ENCODE data around the gene TCP11L2. TPM values are rescaled to one million over a fixed set of nuclear protein-coding genes. Genes with fewer than 3 reads are reported as not detected.
A peak's percentile ranks its signal among the peaks of the same experiment; 100 is the strongest.

TCP11L2 gene
- total and polyA plus RNA-seq, 2 of the 13 experiments (the other 11 are each of a cell fraction or from before 2014, with no cell fraction given), result 4.6 to 24.1 TPM

GRCh38 chr12:106284358-106285105 is 18.0 kb upstream of the TCP11L2 start (continued):
- TF ChIP-seq, protein P1, sequence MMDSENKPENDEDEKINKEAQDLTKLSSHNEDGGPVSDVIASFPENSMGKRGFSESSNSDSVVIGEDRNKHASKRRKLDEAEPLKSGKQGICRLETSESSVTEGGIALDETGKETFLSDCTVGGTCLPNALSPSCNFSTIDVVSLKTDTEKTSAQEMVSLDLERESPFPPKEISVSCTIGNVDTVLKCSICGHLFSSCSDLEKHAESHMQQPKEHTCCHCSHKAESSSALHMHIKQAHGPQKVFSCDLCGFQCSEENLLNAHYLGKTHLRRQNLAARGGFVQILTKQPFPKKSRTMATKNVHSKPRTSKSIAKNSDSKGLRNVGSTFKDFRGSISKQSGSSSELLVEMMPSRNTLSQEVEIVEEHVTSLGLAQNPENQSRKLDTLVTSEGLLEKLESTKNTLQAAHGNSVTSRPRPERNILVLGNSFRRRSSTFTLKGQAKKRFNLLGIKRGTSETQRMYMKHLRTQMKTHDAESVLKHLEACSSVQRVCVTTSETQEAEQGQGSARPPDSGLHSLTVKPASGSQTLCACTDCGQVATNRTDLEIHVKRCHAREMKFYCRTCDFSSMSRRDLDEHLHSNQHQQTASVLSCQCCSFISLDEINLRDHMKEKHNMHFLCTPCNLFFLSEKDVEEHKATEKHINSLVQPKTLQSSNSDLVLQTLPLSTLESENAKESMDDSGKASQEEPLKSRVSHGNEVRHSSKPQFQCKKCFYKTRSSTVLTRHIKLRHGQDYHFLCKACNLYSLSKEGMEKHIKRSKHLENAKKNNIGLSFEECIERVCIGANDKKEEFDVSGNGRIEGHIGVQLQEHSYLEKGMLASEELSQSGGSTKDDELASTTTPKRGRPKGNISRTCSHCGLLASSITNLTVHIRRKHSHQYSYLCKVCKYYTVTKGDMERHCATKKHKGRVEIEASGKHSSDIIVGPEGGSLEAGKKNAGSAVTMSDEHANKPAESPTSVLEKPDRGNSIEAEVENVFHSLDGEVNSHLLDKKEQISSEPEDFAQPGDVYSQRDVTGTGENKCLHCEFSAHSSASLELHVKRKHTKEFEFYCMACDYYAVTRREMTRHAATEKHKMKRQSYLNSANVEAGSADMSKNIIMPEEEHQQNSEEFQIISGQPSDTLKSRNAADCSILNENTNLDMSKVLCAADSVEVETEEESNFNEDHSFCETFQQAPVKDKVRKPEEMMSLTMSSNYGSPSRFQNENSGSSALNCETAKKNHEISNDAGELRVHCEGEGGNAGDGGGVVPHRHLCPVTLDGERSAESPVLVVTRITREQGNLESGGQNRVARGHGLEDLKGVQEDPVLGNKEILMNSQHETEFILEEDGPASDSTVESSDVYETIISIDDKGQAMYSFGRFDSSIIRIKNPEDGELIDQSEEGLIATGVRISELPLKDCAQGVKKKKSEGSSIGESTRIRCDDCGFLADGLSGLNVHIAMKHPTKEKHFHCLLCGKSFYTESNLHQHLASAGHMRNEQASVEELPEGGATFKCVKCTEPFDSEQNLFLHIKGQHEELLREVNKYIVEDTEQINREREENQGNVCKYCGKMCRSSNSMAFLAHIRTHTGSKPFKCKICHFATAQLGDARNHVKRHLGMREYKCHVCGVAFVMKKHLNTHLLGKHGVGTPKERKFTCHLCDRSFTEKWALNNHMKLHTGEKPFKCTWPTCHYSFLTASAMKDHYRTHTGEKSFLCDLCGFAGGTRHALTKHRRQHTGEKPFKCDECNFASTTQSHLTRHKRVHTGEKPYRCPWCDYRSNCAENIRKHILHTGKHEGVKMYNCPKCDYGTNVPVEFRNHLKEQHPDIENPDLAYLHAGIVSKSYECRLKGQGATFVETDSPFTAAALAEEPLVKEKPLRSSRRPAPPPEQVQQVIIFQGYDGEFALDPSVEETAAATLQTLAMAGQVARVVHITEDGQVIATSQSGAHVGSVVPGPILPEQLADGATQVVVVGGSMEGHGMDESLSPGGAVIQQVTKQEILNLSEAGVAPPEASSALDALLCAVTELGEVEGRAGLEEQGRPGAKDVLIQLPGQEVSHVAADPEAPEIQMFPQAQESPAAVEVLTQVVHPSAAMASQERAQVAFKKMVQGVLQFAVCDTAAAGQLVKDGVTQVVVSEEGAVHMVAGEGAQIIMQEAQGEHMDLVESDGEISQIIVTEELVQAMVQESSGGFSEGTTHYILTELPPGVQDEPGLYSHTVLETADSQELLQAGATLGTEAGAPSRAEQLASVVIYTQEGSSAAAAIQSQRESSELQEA (CRISPR knock-in tag; IDR thresholded peaks at IDR 0.05; ENCODE audit: not compliant biosample characterization), result no peak
- peak; percentile 82 for TF ChIP-seq KDM6A (CRISPR knock-in tag; IDR thresholded peaks at IDR 0.05; ENCODE audit: low read depth)
- TF ChIP-seq ZNF607 (CRISPR knock-in tag; IDR thresholded peaks at IDR 0.05; ENCODE audit: borderline replicate concordance), result peak; percentile 88
- TF ChIP-seq IRF9 (CRISPR knock-in tag; IDR thresholded peaks at IDR 0.05; ENCODE audit: borderline replicate concordance), result peak; percentile 70; the same call in 1 of the 2 replicates
- TF ChIP-seq POLR2AphosphoS5 (IDR thresholded peaks at IDR 0.05; ENCODE audit: low read depth, low read length), result no peak
- TF ChIP-seq, protein P2, sequence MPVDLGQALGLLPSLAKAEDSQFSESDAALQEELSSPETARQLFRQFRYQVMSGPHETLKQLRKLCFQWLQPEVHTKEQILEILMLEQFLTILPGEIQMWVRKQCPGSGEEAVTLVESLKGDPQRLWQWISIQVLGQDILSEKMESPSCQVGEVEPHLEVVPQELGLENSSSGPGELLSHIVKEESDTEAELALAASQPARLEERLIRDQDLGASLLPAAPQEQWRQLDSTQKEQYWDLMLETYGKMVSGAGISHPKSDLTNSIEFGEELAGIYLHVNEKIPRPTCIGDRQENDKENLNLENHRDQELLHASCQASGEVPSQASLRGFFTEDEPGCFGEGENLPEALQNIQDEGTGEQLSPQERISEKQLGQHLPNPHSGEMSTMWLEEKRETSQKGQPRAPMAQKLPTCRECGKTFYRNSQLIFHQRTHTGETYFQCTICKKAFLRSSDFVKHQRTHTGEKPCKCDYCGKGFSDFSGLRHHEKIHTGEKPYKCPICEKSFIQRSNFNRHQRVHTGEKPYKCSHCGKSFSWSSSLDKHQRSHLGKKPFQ (CRISPR knock-in tag; IDR thresholded peaks at IDR 0.05; ENCODE audit: insufficient replicate concordance), result no peak
- TF ChIP-seq, protein P3, sequence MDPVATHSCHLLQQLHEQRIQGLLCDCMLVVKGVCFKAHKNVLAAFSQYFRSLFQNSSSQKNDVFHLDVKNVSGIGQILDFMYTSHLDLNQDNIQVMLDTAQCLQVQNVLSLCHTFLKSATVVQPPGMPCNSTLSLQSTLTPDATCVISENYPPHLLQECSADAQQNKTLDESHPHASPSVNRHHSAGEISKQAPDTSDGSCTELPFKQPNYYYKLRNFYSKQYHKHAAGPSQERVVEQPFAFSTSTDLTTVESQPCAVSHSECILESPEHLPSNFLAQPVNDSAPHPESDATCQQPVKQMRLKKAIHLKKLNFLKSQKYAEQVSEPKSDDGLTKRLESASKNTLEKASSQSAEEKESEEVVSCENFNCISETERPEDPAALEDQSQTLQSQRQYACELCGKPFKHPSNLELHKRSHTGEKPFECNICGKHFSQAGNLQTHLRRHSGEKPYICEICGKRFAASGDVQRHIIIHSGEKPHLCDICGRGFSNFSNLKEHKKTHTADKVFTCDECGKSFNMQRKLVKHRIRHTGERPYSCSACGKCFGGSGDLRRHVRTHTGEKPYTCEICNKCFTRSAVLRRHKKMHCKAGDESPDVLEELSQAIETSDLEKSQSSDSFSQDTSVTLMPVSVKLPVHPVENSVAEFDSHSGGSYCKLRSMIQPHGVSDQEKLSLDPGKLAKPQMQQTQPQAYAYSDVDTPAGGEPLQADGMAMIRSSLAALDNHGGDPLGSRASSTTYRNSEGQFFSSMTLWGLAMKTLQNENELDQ (CRISPR knock-in tag; IDR thresholded peaks at IDR 0.05; ENCODE audit: borderline replicate concordance), result no peak
- TF ChIP-seq PAF1 (CRISPR knock-in tag; IDR thresholded peaks at IDR 0.05), result no peak
- no peak; the same call in 1 of the 2 replicates for TF ChIP-seq HIVEP1 (CRISPR knock-in tag; IDR thresholded peaks at IDR 0.05)
- no peak for TF ChIP-seq ZNF790 (CRISPR knock-in tag; IDR thresholded peaks at IDR 0.05; ENCODE audit: borderline replicate concordance)
- no peak for TF ChIP-seq ZBTB42 (CRISPR knock-in tag; IDR thresholded peaks at IDR 0.05)
- TF ChIP-seq, protein P4, sequence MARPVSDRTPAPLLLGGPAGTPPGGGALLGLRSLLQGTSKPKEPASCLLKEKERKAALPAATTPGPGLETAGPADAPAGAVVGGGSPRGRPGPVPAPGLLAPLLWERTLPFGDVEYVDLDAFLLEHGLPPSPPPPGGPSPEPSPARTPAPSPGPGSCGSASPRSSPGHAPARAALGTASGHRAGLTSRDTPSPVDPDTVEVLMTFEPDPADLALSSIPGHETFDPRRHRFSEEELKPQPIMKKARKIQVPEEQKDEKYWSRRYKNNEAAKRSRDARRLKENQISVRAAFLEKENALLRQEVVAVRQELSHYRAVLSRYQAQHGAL (CRISPR knock-in tag; IDR thresholded peaks at IDR 0.05; ENCODE audit: not compliant biosample characterization), result no peak
- 0 out of 2 replicates have a peak, but pooled peaks have one; percentile 23 for TF ChIP-seq HOXD1 (CRISPR knock-in tag; IDR thresholded peaks at IDR 0.05)
- TF ChIP-seq WIZ (CRISPR knock-in tag; IDR thresholded peaks at IDR 0.05), result 0 out of 2 replicates have a peak, but pooled peaks have one; percentile 62
